HepG2 (cell line): ENCODE results near the gene ZDHHC3.

Source experiments
- CTCF ChIP-seq: sonication (generic); formaldehyde crosslinking; IDR thresholded peaks from 2 replicates; pipeline ENCODE4 v1.5.0; 2020; ENCODE audit warnings: mild to moderate bottlenecking, missing genetic modification reagents, moderate library complexity
- JUN ChIP-seq: sonication (generic); formaldehyde crosslinking; IDR thresholded peaks from 2 replicates; pipeline ENCODE4 v1.4.0; 2020; ENCODE audit warnings: mild to moderate bottlenecking, missing genetic modification reagents
- ONECUT2 ChIP-seq: sonication (generic); formaldehyde crosslinking; IDR thresholded peaks from 2 replicates; pipeline ENCODE4 v1.4.0; 2020; ENCODE audit warnings: missing genetic modification reagents
- RFXANK ChIP-seq: IDR thresholded peaks from 2 replicates; pipeline ENCODE4 v1.6.1; 2016
- SRSF1 ChIP-seq: fragments of 200-400 bp; formaldehyde crosslinking; optimal IDR thresholded peaks from 2 replicates; pipeline ENCODE3; 2017; ENCODE audit warnings: mild to moderate bottlenecking, low read depth, low read length, moderate library complexity
- ZNF513 ChIP-seq: sonication (generic); formaldehyde crosslinking; conservative IDR thresholded peaks from 2 replicates; pipeline ENCODE4 v1.5.0; 2020; ENCODE audit warnings: missing genetic modification reagents
- TF ChIP-seq, protein P1 (sequence below): sonication (generic); formaldehyde crosslinking; IDR thresholded peaks from 2 replicates; pipeline ENCODE4 v1.4.0; 2020; ENCODE audit warnings: missing genetic modification reagents

DNA sequence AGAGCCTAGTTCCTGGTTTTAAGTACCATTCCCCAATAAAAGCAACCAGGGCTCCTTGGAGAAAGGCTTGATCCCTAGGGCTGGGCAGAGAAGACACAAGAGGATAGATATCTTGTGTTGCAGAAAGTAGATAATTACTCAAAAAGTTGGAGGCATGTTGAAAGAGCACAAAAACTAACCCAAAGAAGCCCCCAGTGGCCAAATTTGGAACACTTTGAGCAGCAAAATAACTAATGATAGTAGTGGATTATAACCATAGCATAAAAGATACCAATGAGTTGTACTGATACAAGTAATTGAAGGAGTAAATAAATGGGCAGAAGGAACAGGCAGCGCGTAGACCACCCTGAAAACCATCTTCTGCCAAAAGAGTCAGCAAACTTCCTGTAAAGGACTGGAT, 12.1 kb upstream of the ZDHHC3 start:
- TF ChIP-seq RFXANK (CRISPR knock-in tag) (no peak), ONECUT2 (CRISPR knock-in tag) (no peak), JUN (CRISPR knock-in tag) (no peak), CTCF (CRISPR knock-in tag) (no peak), ZNF513 (CRISPR knock-in tag) (no peak), SRSF1 (no peak)
- TF ChIP-seq, protein P1, sequence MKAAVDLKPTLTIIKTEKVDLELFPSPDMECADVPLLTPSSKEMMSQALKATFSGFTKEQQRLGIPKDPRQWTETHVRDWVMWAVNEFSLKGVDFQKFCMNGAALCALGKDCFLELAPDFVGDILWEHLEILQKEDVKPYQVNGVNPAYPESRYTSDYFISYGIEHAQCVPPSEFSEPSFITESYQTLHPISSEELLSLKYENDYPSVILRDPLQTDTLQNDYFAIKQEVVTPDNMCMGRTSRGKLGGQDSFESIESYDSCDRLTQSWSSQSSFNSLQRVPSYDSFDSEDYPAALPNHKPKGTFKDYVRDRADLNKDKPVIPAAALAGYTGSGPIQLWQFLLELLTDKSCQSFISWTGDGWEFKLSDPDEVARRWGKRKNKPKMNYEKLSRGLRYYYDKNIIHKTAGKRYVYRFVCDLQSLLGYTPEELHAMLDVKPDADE, result no peak
